ENCODE results near the gene GABRG2. TPM values are rescaled to one million over a fixed set of nuclear protein-coding genes. Genes with fewer than 3 reads are reported as not detected.

Gene GABRG2
- total and polyA plus RNA-seq, 2 donors (not counting 3 experiments of a cell fraction or from before 2014, with no cell fraction given), result not detected

DNA sequence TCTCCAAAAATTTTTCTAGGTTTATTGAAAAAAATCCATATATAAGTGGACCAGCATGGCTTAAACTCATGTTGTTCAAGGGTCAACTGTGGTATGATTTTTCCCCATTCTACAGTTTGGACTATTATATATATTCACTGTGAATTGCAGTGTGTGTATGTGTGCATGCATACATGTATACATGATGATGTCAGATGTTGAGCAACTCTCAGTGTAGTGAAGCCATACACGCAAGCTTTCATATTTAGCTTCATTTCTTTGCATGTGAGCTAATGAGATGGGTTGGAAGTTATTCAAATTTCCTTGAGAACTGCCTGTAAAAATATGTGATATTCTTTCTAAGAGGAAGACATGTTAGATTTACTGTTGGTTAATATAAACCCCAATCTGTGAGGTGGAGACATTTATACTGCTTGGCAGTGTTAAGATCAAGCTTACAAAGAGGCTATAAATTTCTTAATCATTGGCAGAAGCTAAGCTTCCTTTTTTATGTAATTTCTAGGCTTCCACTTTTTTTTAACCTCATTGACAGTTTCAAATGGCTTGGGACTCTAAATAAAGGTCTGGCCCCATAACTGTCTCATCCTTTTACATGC is 134.8 kb downstream of the GABRG2 start:
- TF ChIP-seq EZH2 (IDR thresholded peaks at IDR 0.05; ENCODE audit: borderline replicate concordance, low read depth, low read length, severe bottlenecking), result no peak
- TF ChIP-seq, protein P1, sequence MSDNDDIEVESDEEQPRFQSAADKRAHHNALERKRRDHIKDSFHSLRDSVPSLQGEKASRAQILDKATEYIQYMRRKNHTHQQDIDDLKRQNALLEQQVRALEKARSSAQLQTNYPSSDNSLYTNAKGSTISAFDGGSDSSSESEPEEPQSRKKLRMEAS (IDR thresholded peaks at IDR 0.05; ENCODE audit: insufficient read depth, insufficient read length), result no peak
- TF ChIP-seq, protein P2, sequence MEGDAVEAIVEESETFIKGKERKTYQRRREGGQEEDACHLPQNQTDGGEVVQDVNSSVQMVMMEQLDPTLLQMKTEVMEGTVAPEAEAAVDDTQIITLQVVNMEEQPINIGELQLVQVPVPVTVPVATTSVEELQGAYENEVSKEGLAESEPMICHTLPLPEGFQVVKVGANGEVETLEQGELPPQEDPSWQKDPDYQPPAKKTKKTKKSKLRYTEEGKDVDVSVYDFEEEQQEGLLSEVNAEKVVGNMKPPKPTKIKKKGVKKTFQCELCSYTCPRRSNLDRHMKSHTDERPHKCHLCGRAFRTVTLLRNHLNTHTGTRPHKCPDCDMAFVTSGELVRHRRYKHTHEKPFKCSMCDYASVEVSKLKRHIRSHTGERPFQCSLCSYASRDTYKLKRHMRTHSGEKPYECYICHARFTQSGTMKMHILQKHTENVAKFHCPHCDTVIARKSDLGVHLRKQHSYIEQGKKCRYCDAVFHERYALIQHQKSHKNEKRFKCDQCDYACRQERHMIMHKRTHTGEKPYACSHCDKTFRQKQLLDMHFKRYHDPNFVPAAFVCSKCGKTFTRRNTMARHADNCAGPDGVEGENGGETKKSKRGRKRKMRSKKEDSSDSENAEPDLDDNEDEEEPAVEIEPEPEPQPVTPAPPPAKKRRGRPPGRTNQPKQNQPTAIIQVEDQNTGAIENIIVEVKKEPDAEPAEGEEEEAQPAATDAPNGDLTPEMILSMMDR (IDR thresholded peaks at IDR 0.05; ENCODE audit: extremely low read depth in 1 of 2, insufficient read depth in 1 of 2, low read depth in 1 of 2, low read length in 2 of 2), result no peak
- no peak for TF ChIP-seq POLR2A (IDR thresholded peaks at IDR 0.05; ENCODE audit: low read depth, low read length)
- no peak for TF ChIP-seq GATA2 (IDR thresholded peaks at IDR 0.05; ENCODE audit: insufficient read depth, insufficient read length, low read depth, low read length)
- no peak for TF ChIP-seq JUN (IDR thresholded peaks at IDR 0.05; ENCODE audit: borderline replicate concordance, insufficient read depth, insufficient read length, low read depth)
- ChIA-PET CTCF (no interaction called here), POLR2A (no interaction called here)
- H3K4me1 ChIP-seq (ENCODE audit: control insufficient read depth, extremely low read depth, insufficient read depth, low read length), result no peaks in the 10 kb centered on the region
- no peaks in the 10 kb centered on the region for H4K20me1 ChIP-seq (replicated peaks; ENCODE audit: control insufficient read depth, extremely low read depth, insufficient read depth, low read length)
- H3K36me3 ChIP-seq (ENCODE audit: control insufficient read depth in 2 of 2, extremely low read depth in 1 of 2, insufficient read depth in 2 of 2, low read length in 2 of 2), result no peaks in the 10 kb centered on the region
- H3K79me2 ChIP-seq (ENCODE audit: control insufficient read depth, insufficient read depth, low read length), result no peaks in the 10 kb centered on the region
- H3K4me3 ChIP-seq (replicated peaks in 1 of 3; ENCODE audit: insufficient read depth in 1 of 3, low read depth in 1 of 3, low read length in 3 of 3), result no peak overlapping the region
- no peaks in the 10 kb centered on the region for H3K27me3 ChIP-seq (ENCODE audit: control insufficient read depth in 2 of 2, insufficient read depth in 2 of 2, low read length in 2 of 2)
- no peaks in the 10 kb centered on the region for H3K9me3 ChIP-seq (replicated peaks; ENCODE audit: control insufficient read depth, insufficient read depth, low read length)
- H3K9ac ChIP-seq (replicated peaks; ENCODE audit: extremely low read depth, insufficient read depth, low read length), result no peak overlapping the region
- H3K9me1 ChIP-seq (replicated peaks; ENCODE audit: control insufficient read depth, extremely low read depth, insufficient read depth, low read length), result no peaks in the 10 kb centered on the region
- FAIRE-seq (no peak), DNase-seq (ENCODE audit: low read depth, low spot score) (no peak)
- no TSS peak for BruUV-seq (replicated peaks)
- no peak overlapping the region for H3K4me2 ChIP-seq (ENCODE audit: insufficient read depth, low read length)
- intact Hi-C loops (cut with micrococcal nuclease), result no loop called here
- H2AFZ ChIP-seq (ENCODE audit: low read depth, low read length), result no peak overlapping the region
- dilution Hi-C loops (cut with MboI; ENCODE audit: extremely low pct_ligation_motif_present, low sequenced_read_pairs), result no loop called here
- no peak overlapping the region for H3K27ac ChIP-seq (ENCODE audit: insufficient read depth, low read depth, low read length)

Other genes with a start within 250 kb of the GABRG2 start
- gene GABRA1, start 219.7 kb upstream of the GABRG2 start, total RNA-seq, result not detected in 2 replicates
- not detected in 2 replicates for gene GABRA1, start 219.7 kb upstream of the GABRG2 start, polyA plus RNA-seq